HG02763 (cell line): ENCODE measurements around the gene ATP6V0E2.
"Not testable (repeated sequence)": the region's sequence is repeated elsewhere in the genome, so short reads cannot be mapped to it uniquely, and the experiment has no call there.

Source experiments
- ATAC-seq: cut with Tn5 transposase; IDR thresholded peaks from one replicate; pipeline ENCODE4 v1.9.1; 2021; ENCODE audit warnings: mild to moderate bottlenecking, moderate library complexity; ENCODE audit not compliant: unreplicated experiment

Gene ATP6V0E2

DNA sequence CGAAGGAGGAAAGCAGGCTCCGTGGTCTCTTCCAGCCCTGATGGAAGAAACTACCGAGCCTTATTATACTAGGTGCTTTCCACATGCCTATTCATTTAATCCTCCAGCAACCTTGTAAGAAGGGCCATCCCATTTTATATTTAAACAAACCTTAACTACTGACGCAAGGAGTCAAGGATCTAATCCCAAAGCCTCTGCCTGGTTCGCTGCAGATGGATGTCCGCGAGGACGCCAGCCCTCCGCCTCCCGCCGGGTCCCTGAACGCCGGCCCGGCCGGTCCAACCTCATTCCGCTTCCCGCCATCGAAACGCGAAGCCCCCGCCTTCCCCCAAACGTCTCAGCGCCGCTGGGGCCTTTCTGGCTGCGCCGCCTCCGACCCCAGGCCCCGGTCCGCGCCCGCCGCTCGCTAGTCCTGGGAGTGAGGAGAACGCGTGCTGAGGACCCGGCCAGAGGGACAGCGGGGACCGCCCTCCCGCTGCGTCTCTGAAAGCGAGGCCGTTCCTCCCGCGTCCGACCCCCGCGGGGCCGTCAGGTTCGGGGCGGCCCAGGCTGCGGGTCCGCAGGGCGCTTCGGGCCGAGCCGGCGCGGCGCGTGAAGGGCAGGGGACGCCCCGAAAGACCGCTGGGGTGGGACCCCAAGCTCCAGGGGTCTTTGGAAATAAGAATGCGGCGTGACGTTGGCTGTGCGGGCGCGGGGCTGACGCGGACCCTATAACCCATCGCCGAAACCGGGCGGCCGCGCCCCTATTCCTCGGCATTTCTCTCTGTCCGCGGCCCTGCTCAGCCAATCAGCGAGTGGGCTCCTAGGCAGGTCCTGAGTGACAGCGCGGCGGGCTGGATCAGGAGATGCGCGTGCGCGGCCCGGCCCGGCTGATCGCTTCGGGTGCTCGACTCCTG is at the start of gene ATP6V0E2:
Gene ATP6V0E2, plus strand, starts transcription at position 896 of the 896 bp plus-strand sequence. CDS start 97 bp downstream, outside the sequence.
- ATAC-seq: peak; percentile 94

DNA sequence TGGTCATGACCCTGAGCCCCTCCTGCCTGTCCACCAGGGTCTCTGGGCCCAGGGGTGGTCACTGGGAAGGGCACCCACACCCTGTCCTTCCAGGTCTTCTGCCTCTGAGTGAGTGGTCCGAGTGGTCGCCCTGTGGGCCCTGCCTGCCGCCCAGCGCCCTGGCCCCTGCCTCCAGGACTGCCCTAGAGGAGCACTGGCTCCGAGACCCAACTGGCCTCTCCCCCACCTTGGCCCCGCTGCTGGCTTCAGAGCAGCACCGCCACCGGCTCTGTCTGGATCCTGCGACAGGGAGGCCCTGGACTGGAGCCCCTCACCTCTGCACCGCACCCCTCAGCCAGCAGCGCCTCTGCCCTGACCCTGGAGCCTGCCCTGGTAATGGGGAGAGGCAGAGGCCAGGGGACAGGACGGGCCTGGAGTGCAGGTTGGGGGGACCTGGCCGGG is 49.4 kb upstream of the ATP6V0E2 start:
- no peak for ATAC-seq

DNA sequence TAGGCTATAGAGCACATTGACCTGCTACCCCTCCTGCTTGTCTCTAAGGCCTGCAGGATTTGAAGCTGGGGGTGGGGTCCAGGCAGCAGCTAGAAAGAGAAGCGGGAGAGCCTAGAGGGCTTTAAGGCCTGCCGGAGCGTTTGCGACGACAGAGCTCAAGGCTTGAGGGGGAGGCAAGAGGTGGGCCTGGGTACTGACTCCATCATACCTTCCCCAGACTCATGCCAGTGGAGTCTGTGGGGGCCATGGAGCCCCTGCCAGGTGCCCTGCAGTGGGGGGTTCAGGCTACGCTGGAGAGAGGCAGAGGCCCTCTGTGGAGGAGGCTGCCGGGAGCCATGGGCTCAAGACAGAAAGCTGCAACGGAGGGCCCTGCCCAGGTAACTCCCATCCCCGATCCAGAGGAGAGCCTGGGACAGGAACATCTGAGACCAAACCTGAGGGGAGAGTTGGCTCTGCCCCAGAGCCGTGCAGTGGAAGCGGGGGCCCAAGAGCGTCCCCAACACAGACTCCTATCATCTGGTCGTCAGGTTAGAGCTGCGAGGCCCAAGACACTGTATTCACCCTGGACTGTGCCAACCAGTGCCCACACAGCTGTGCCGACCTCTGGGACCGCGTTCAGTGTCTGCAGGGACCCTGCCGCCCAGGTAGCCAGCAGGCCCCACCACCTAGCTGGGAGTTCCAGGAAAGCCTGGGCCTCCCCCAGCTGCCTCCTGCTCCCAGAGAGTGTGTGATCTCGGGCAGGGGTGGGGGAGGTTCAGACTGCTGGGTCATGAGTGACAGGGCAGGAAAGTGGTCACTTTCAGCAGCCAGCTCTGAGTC is 48.8 kb upstream of the ATP6V0E2 start:
- no peak for ATAC-seq

DNA sequence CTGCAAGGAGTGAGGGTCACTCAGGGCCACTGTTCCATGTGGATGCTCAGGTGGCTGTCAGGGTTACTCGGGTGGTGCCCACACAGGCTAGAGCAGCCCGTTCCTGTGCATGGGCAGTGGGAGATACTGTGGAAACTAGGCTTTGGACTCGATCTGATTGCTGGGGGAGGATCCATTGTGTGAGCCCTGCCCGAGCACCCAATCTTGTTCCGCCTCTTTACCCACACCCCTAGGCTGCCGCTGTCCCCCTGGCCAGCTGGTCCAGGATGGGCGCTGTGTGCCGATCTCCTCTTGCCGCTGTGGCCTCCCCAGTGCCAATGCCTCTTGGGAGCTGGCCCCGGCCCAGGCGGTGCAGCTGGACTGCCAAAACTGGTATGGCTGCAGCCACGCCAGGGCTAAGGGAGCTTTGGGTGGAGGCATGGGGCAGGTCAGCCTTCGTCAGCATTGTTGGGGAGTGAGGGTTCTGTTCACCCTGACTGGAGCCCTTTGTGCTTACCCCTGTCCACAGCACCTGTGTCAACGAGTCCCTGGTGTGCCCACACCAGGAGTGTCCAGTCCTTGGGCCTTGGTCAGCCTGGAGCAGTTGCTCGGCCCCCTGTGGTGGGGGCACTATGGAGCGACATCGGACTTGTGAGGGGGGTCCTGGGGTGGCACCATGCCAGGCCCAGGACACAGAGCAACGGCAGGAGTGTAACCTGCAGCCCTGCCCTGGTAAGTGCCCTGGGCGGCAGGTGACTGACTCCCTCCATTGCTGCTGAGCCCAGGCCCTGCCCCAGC is 48.0 kb upstream of the ATP6V0E2 start:
- ATAC-seq: no peak

DNA sequence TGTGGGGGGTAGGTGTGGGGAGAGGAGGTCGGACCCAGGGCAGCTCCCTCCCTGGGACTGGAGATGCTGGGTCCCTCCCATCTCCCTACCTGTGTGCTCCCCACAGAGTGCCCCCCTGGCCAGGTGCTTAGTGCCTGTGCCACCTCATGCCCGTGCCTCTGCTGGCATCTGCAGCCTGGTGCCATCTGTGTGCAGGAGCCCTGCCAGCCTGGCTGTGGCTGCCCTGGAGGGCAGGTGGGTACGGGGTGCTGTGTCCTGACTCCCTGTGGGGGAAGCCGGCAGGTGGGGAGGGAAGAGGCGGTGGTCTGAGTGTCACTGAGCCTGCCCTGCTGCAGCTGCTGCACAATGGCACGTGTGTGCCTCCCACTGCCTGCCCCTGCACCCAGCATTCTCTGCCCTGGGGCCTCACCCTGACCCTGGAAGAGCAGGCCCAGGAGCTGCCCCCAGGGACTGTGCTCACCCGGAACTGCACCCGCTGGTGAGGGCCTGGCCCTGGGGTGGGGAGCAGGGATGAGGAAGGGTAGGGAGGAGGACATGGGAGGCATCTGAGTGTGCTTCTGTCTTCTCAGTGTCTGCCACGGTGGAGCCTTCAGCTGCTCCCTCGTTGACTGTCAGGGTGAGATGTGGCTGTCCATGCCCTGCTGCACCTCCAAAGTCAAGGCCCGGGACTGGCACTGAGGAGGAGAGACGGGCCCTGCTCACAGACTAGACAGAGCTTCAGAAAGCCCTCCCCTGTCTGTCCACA is 47.3 kb upstream of the ATP6V0E2 start:
- ATAC-seq: no peak

DNA sequence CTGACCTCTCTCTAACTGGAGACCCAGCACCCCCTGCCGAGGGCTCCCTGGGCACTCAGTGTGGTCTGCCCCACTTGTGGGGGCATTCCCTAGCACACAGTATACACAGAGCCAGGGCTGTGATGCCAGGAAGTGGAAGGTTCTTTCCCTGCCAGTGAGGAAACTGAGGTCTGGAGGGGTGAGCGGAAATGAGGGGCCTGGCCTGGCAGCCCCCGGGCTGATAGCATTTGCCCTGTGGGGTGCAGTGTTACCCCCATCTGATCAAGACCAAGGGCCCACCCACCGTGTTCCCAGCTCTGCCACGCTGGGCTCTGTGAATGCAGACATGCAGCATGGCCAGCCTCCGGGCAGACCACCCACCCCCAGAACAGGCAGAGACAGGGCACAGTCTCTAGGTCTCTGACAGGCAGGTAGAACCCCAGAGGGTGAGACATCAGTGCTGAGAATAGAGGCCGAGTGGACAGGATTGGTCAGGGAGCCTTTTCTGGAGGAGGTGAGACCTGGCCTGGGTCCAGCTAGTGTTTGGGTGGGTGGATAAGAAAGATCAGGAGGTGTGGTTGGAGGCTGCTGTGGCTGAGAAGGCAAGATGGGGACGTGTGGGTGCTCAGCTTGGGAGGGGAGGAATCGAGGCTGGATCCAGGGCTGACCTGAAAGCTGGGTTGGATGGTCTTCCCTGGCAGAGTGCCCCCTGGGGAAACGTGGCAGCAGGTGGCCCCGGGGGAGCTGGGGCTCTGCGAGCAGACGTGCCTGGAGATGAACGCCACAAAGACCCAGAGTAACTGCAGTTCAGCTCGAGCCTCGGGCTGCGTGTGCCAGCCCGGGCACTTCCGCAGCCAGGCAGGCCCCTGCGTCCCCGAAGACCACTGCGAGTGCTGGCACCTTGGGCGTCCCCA is 46.4 kb upstream of the ATP6V0E2 start:
- ATAC-seq: no peak

DNA sequence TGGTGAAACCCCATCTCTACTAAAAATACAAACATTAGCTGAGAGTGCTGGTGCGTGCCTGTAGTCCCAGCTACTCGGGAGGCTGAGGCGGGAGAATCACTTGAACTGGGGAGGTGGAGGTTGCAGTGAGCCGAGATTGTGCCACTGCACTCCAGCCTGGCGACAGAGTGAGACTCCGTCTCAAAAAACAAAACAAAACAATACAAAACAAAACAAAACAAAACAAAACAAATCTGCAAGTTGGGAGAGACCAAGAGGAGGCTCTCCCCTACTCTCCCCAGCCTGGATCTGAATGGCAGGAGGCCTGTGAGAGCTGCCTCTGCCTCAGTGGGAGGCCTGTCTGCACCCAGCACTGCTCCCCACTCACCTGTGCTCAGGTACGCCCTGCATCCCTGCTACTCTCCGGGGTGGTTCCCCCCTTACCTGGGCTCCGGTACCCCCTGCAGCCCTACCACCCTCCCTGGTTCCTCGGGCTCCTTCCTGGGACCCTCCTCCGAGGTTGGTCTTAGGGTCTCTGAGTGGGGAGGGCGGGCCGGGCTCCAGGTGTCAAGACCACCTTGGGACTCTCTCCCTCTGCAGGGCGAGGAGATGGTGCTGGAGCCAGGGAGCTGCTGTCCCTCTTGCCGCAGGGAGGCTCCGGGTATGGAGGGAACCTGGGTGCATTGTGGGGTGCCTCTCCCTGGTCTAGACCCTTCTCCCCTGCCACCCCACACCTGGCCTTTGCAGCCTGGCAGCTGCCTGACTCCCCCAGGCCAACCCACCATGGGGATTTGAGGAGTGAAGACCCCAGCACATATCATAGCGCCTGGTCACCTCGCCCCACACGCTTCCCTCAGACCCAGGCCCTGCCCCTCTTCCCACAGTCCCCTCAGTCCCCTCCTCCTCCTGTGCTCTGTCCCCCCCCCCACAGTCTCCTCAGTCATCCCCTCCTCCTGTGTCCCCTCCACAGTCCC is 45.1 kb upstream of the ATP6V0E2 start:
- ATAC-seq: no peak

DNA sequence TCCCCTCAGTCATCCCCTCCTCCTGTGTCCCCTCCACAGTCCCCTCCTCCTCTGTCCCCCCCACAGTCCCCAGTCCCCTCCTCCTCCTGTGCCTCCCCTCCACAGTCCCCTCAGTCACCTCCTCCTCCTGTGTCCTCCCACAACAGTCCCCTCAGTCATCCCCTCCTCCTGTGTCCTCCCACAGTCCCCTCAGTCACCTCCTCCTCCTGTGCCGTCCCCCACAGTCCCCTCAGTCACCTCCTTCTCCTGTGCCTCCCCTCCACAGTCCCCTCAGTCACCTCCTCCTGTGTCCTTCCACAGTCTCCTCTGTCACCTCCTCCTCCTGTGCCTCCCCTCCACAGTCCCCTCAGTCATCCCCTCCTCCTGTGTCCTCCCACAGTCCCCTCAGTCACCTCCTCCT is 43.2 kb upstream of the ATP6V0E2 start:
- ATAC-seq: not testable (repeated sequence)

DNA sequence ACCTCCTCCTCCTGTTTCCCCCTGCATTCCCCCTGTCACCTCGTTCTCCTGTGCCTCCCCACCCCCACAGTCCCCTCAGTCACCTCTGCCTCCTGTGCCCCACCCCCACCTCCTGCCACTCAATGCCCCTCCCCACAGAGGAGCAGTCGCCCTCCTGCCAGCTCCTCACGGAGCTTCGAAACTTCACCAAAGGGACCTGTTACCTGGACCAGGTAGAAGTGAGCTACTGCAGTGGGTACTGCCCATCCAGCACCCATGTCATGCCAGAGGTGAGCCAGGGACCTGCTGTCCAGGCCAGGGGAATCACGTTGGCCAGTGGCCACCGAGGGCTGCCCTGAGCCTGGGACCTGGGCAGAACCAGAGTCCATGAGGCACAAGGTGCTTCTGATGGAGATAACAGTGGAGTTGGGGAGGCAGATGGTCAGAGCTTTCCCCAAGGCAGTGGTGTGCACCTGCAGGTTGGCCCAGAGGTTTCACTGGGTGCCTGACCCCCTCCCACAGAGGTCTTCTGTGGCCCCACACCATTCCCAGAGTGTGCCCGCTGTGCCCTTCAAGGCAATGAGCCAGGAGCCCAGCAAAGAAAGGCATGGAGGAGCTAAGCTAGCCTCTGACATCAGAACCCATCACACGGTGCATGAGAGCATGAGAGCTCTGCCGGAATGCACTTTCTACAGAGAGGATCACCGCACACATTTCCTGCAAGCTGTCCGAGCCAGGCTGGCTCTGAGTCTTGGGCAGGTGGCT is 42.6 kb upstream of the ATP6V0E2 start:
- ATAC-seq: no peak

DNA sequence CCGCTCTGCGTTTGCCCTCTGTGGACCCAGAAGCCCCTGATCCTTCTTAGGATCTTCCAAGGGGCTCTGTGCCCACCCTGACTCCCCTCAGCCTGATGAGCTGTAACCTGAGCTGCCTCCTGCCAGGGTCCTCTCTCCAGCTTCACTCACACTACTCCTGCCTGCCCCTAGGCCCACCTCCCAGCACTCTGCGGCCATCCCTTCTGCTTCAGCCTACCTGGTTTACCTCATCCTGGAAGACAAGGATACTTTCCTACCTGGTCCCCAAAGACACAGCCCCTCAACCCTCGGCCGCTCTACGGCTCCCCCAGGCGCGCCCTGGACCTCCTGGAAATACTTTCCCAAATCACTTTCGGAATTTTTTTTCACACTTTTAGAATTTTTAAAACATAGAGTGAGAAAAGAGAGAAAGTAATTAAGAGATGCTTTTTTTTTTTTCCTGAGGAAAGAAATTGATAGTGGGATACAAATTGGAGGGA is 42.0 kb upstream of the ATP6V0E2 start:
- ATAC-seq: no peak

DNA sequence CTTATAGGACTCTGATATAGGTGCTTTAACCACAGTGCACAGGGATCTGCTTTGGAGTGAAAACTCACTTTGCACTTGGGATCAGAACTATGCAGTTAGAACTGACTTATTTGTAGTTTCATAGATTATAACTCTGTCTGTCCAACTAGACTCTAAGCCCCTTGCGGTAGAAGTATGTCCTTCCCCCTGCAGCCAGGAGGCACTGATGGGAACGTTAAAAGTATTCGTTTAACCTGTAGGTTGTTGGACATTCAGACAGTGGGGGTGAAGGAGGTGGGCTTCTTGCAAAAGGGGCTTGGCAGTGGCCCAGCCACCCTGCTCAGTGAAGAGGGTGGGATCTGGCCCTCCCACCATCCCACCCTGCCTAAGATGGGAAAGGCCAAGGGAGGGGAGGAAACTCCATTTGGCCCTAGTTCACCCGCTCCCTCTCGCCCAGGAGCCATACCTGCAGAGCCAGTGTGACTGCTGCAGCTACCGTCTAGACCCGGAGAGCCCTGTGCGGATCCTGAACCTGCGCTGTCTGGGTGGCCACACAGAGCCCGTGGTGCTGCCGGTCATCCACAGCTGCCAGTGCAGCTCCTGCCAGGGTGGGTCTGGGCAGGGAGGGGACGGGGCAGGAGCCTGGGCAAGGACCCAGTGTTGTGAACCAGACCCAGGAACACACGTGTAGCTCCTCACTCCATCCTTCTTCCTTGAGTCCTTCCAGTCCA is 41.3 kb upstream of the ATP6V0E2 start:
- no peak for ATAC-seq

DNA sequence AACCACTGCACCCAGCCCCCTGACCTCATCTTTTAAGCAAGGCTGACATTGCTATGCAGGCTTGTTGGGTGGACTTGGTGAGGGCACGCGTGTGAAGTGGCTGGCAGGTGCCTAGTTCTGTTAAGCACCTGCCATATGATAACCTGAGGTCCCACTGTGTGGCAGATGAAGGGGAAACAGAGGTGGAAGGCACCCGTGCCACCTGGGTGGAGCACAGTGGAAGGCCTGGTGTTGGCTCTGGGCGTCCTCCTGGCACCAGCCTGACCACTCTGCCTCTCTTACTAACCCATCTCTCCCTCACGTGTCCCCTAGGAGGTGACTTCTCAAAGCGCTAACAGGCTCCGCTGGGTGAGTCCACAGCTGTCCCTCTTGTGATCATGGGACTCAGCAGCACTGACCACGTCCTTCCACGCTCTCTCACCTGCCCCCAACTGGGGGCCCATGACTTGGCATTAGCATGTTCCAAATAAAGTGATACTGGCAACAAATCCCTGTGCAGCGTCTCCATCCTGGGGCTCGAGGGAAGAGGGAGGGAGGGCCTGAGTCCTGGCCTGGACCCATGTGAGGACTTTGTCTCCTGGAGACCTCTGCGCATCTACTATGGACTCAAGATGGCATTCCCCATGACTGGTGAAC is 40.2 kb upstream of the ATP6V0E2 start:
- no peak for ATAC-seq

DNA sequence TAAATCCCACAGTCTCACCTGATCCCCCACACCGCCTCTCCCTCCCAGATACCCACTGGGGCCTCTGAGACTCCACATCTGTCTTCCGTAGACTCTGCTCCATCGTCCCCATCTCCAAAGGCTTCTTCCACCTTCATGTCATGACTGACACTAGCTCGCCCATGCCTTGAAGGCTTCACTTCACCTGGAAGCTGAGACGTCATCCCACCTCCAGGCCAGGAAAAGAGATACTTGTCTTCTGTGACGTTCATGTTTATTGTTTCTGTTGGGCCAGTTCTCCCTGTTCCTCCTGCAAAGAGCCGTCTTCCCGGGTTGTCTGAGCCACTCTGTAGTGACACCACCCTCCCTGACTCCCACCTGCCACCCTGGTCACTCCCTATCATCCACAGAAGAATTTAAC is 39.2 kb upstream of the ATP6V0E2 start:
- ATAC-seq: no peak

DNA sequence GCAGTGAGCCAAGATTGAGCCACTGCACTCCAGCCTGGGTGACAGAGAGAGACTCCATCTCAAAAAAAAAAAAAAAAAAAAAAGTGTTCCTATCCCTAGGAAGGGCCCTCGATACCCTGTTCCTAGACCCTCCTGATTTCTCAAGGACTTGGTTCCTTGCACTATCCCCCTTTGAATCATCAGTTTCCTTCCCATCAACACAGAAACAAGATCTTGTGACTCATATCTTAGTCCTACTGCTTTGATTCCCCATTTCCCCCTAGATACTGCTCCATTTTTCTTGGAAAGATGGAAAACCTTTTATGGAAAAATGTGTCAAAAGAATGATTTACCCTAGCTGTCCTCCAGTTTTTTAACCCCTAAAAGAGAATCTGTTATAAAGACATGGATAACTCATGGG is 37.3 kb upstream of the ATP6V0E2 start:
- ATAC-seq: no peak

DNA sequence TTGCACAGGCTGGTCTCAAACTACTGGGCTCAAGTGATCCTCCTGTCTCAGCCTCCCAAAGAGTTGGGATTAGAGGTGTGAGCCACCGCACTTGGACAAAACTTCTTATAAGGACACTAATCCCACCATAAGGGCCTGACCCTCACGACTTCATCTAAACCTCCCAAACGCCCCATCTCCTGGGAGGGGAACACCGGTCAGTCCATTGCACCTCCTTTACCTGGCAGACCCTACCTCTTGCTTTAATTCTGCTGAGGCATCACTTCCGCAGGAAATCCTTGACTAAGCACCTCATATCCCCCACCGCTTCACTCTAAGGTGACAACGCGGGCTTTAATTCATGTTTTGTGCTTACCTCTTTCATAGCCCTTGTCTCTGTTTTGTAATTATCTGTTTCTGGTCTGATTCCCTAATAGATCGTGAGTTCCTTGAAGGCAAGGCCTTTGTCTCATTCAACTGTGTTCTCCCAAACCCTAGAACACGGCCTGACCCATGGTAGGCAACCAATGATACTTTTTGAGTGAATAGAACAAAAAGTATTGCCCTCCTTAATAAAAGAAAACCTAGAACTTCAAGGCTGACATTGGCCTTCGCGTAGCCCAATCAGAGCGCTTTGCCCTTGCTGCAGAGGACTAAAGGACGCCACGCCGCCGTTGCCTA is 36.1 kb upstream of the ATP6V0E2 start:
- ATAC-seq: no peak
